ENCODE measurements around the gene PGBD5. TPM values are rescaled to one million over a fixed set of nuclear protein-coding genes. Genes with fewer than 3 reads are reported as not detected.

Gene PGBD5
- polyA plus RNA-seq, 1 of the 3 experiments (the other 2 are of a cell fraction) = 0.15 TPM

- TF ChIP-seq USF1 (IDR thresholded peaks at IDR 0.05; ENCODE audit: borderline replicate concordance, low read depth) (no peak), USF2 (IDR thresholded peaks at IDR 0.05; ENCODE audit: borderline replicate concordance, low read depth, low read length) (no peak), SIN3A (IDR thresholded peaks at IDR 0.05; ENCODE audit: borderline replicate concordance, low read depth, low read length) (no peak), RCOR1 (IDR thresholded peaks at IDR 0.05; ENCODE audit: low read length) (no peak), POLR2AphosphoS5 (IDR thresholded peaks at IDR 0.05; ENCODE audit: low read depth, low read length) (no peak), REST (IDR thresholded peaks at IDR 0.05; ENCODE audit: low read depth, low read length) (no peak), FOSL2 (IDR thresholded peaks at IDR 0.05; ENCODE audit: borderline replicate concordance, low read depth) (no peak), CHD2 (IDR thresholded peaks at IDR 0.05; ENCODE audit: low read length, partially characterized antibody) (no peak), FOXJ3 (CRISPR knock-in tag; IDR thresholded peaks at IDR 0.05) (no peak), RAD21 (IDR thresholded peaks at IDR 0.05; ENCODE audit: low read length) (no peak), IRF3 (IDR thresholded peaks at IDR 0.05; ENCODE audit: low read depth, low read length) (no peak), GABPA (IDR thresholded peaks at IDR 0.05; ENCODE audit: low read depth) (no peak)
- Histone ChIP-seq H3K4me2 (no peak overlapping the region), H3K4me3 (ENCODE audit: low read depth in 2 of 2, low read length in 1 of 2) (no peak overlapping the region), H3K79me2 (ENCODE audit: insufficient read depth) (no peaks in the 10 kb centered on the region), H3K27me3 (ENCODE audit: insufficient read depth) (no peaks in the 10 kb centered on the region), H4K20me1 (ENCODE audit: insufficient read depth) (no peaks in the 10 kb centered on the region), H3K27ac (ENCODE audit: low read depth in 2 of 2, low read length in 1 of 2) (no peak overlapping the region), H3K36me3 (replicated peaks in 1 of 2; ENCODE audit: control insufficient read depth in 1 of 2, insufficient read depth in 2 of 2, low read length in 1 of 2) (no peaks in the 10 kb centered on the region), H2AFZ (ENCODE audit: low read depth) (no peak overlapping the region), H3K9me3 (no peaks in the 10 kb centered on the region), H3K4me1 (ENCODE audit: control insufficient read depth in 1 of 2, insufficient read depth in 2 of 2, low read depth in 1 of 2, low read length in 1 of 2) (no peaks in the 10 kb centered on the region), H3F3A (replicated peaks; ENCODE audit: insufficient read depth) (no peaks in the 10 kb centered on the region), H3K9ac (no peak overlapping the region), H3K9me2 (no peaks in the 10 kb centered on the region)
- 8% methylated on average over 1 of the region's 1 CpG for WGBS (ENCODE audit: low lambda C conversion rate)
- DNase-seq = no peak
- ChIA-PET POLR2A (no interaction called here), CTCF (no interaction called here)
Observed at GRCh38 chr1:230458509-230458908, 32.4 kb upstream of the PGBD5 start.

Measured in SK-N-SH (cell line).